ENCODE data around the gene CAMTA1.
A peak's percentile ranks its signal among the peaks of the same experiment; 100 is the strongest.

CAMTA1 gene

GRCh38 chr1:7387053-7387927 is 602.0 kb downstream of the CAMTA1 start:
- DNase-seq, result no peak
- no peak for ATAC-seq

- DNase-seq (no peak), ATAC-seq (no peak)
Observed at GRCh38 chr1:7388141-7388487, 602.9 kb downstream of the CAMTA1 start.

- DNase-seq (no peak), ATAC-seq (peak; percentile 21)
Observed at GRCh38 chr1:7388488-7389185, 603.4 kb downstream of the CAMTA1 start.

GRCh38 chr1:7389201-7389905 is 604.1 kb downstream of the CAMTA1 start:
- no peak for DNase-seq
- ATAC-seq, result no peak

- ATAC-seq (peak; percentile 11), DNase-seq (no peak)
Observed at GRCh38 chr1:7389906-7390603, 604.8 kb downstream of the CAMTA1 start.

- no peak for ATAC-seq
- no peak for DNase-seq
Observed at GRCh38 chr1:7390604-7391000, 605.3 kb downstream of the CAMTA1 start.

GRCh38 chr1:7393136-7393535 is 607.9 kb downstream of the CAMTA1 start:
- ATAC-seq, result no peak
- DNase-seq, result no peak

GRCh38 chr1:7395251-7395650 is 610.0 kb downstream of the CAMTA1 start:
- DNase-seq, result no peak
- no peak for ATAC-seq

- ATAC-seq (no peak), DNase-seq (no peak)
Observed at GRCh38 chr1:7398982-7399381, 613.7 kb downstream of the CAMTA1 start.

- no peak for ATAC-seq
- no peak for DNase-seq
Observed at GRCh38 chr1:7399514-7400125, 614.4 kb downstream of the CAMTA1 start.

GRCh38 chr1:7400566-7400965 is 615.3 kb downstream of the CAMTA1 start:
- ATAC-seq (no peak), DNase-seq (no peak)

- no peak for ATAC-seq
Observed at GRCh38 chr1:7401814-7402547, 616.7 kb downstream of the CAMTA1 start.

GRCh38 chr1:7402548-7402850 is 617.2 kb downstream of the CAMTA1 start:
- no peak for ATAC-seq
- DNase-seq, result no peak

More at GRCh38 chr1:7401814-7402547, 616.7 kb downstream of the CAMTA1 start:
- DNase-seq, result no peak

- DNase-seq (no peak), ATAC-seq (no peak)
Observed at GRCh38 chr1:7403265-7404045, 618.2 kb downstream of the CAMTA1 start.

GRCh38 chr1:7404046-7404742 is 618.9 kb downstream of the CAMTA1 start:
- DNase-seq (no peak), ATAC-seq (no peak)

GRCh38 chr1:7405844-7406500 is 620.7 kb downstream of the CAMTA1 start:
- no peak for ATAC-seq
- no peak for DNase-seq

GRCh38 chr1:7406641-7407543 is 621.6 kb downstream of the CAMTA1 start:
- no peak for DNase-seq

GRCh38 chr1:7407544-7407895 is 622.3 kb downstream of the CAMTA1 start:
- ATAC-seq, result no peak
- no peak for DNase-seq

More at GRCh38 chr1:7406641-7407543, 621.6 kb downstream of the CAMTA1 start:
- ATAC-seq, result no peak
